ACC112 (cell line): ENCODE data around the gene NKD1.

Experiments
- H2AFZ ChIP-seq: fragments of 200-600 bp; sonication (generic); one replicate; pipeline ENCODE4 v1.6.0; 2017; ENCODE audit warnings: antibody characterized with exemption, low read length; ENCODE audit not compliant: unreplicated experiment
- H3K27ac ChIP-seq: fragments of 200-600 bp; sonication (generic); 2 replicates; pipeline ENCODE4 v1.5.1; 2014; ENCODE audit warnings: low read depth, mild to moderate bottlenecking, antibody characterized with exemption, low read length, moderate library complexity
- H3K27me3 ChIP-seq: fragments of 200-600 bp; sonication (generic); 2 replicates; pipeline ENCODE4 v1.6.1; 2014; ENCODE audit warnings: mild to moderate bottlenecking, antibody characterized with exemption, low read length, moderate library complexity, mixed read lengths; ENCODE audit not compliant: insufficient read depth
- H3K36me3 ChIP-seq: fragments of 200-600 bp; sonication (generic); 2 replicates; pipeline ENCODE4 v1.6.1; 2016; ENCODE audit warnings: mild to moderate bottlenecking, antibody characterized with exemption, low read length, moderate library complexity, mixed read lengths; ENCODE audit not compliant: insufficient read depth
- H3K4me1 ChIP-seq: fragments of 200-600 bp; sonication (generic); one replicate; pipeline ENCODE4 v1.6.1; 2016; ENCODE audit warnings: low read length, mixed read lengths; ENCODE audit not compliant: insufficient read depth, unreplicated experiment, control insufficient read depth
- H3K4me3 ChIP-seq: fragments of 200-600 bp; sonication (generic); 2 replicates; pipeline ENCODE4 v1.5.1; 2014; ENCODE audit warnings: mild to moderate bottlenecking, low read depth, low read length
- H3K79me2 ChIP-seq: fragments of 200-600 bp; sonication (generic); one replicate; pipeline ENCODE4 v1.6.0; 2016; ENCODE audit warnings: low read length; ENCODE audit not compliant: control insufficient read depth, unreplicated experiment, insufficient read depth

Gene NKD1

GRCh38 chr16:50692644-50692998 lies 144.4 kb downstream of the NKD1 start:
- Histone ChIP-seq H3K79me2 (no peaks in the 10 kb centered on the region), H3K4me1 (peaks cover 11% of the 10 kb centered on the region), H2AFZ (no peak overlapping the region), H3K27ac (no peak overlapping the region), H3K27me3 (peaks cover 36% of the 10 kb centered on the region), H3K4me3 (no peak overlapping the region), H3K36me3 (no peaks in the 10 kb centered on the region)

GRCh38 chr16:50692999-50693781 lies 145.0 kb downstream of the NKD1 start, which contains the start of gene NOD2:
TSS of gene NOD2 (plus strand) at chr16:50693606. CDS start at chr16:50699496, 5,890 bp downstream.
- Histone ChIP-seq H2AFZ (peak within 1 kb of the TSS; percentile 78), H3K27me3 (peaks cover 30% of the 10 kb centered on the region), H3K79me2 (no peaks in the 10 kb centered on the region), H3K4me3 (peak within 1 kb of the TSS; percentile 74), H3K27ac (no peak within 1 kb of the TSS), H3K4me1 (peaks cover 12% of the 10 kb centered on the region), H3K36me3 (no peaks in the 10 kb centered on the region)

- Histone ChIP-seq H3K27me3 (peaks cover 24% of the 10 kb centered on the region), H3K36me3 (no peaks in the 10 kb centered on the region), H3K27ac (no peak overlapping the region), H2AFZ (no peak overlapping the region), H3K79me2 (no peaks in the 10 kb centered on the region), H3K4me3 (no peak overlapping the region), H3K4me1 (peaks cover 12% of the 10 kb centered on the region)
These were observed 146.0 kb downstream of the NKD1 start for GRCh38 chr16:50694206-50694605.

GRCh38 chr16:50695017-50696000 lies 147.1 kb downstream of the NKD1 start:
- peaks cover 12% of the 10 kb centered on the region for H3K4me1 ChIP-seq
- H3K4me3 ChIP-seq: no peak overlapping the region
- no peaks in the 10 kb centered on the region for H3K36me3 ChIP-seq
- H3K79me2 ChIP-seq: no peaks in the 10 kb centered on the region
- H2AFZ ChIP-seq: no peak overlapping the region
- H3K27me3 ChIP-seq: peaks cover 14% of the 10 kb centered on the region
- H3K27ac ChIP-seq: no peak overlapping the region

DNA sequence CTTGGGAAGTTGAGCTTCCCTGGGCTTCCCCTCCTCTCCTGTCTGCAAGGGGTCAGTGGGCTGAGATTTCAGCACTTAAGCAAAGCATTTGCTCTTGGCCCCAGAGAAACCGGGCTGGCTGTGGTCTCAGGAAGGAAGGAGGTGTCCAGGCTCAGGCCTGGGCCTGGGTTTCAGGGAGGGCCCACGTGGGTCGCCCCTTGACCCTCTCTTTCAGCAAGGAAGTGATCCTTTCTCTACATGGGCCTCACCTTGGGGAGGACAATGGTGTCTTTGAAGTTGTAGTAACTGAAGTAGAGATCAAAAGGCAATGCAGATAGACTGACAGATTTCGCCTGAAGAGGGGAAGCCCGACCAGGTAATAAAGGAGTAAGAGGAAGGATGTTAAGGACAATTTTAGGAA lies 147.9 kb downstream of the NKD1 start:
- Histone ChIP-seq H2AFZ (no peak overlapping the region), H3K27ac (no peak overlapping the region), H3K79me2 (no peaks in the 10 kb centered on the region), H3K27me3 (peaks cover 14% of the 10 kb centered on the region), H3K36me3 (no peaks in the 10 kb centered on the region), H3K4me1 (peaks cover 12% of the 10 kb centered on the region), H3K4me3 (no peak overlapping the region)

DNA sequence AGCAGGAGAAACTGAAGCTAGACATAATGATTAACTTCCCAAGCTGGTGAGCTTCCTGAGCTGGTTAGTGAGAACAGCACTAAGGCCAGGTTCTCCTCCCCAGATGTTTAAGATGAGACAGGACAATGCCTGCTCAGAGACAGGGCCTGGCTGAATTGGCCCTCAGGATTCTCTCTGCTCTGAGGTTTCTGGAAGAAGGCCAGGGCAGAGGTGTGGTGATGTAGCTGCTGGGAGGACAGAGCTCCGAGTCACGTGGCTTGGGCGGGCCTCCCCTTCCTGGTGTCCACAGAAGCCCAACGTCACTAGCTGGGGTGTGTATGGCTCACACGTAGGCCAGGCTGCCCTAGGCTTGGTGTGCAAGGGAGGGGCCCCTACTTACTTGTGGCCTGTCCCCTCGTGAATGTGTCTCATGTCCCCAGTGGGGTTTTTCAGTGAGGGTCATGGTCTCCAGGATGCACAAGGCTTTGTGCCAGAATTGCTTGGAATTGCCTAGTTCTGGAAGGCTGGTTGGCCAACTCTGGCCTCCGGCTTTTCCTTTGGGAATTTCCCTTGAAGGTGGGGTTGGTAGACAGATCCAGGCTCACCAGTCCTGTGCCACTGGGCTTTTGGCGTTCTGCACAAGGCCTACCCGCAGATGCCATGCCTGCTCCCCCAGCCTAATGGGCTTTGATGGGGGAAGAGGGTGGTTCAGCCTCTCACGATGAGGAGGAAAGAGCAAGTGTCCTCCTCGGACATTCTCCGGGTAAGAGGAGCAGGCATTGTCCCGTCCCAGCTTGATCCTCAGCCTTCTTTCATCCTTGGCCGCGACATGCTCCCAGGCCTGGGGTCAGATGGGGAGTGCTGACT lies 148.6 kb downstream of the NKD1 start:
- H2AFZ ChIP-seq: no peak overlapping the region

DNA sequence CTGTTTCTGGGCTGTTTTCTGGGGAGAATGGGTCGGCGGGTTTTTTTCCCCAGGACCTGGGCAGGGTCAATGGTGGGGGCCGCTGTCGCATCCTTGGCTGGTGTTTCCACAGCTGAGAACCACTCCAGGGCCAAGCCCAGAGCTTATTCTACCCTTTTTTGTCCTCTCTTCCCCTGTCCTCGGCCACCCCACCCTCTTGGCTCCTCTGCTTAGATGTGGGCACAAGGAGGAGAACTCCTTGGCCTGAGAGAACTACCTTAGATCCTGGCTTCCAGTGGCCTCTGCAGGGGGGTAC lies 149.2 kb downstream of the NKD1 start:
- H3K36me3 ChIP-seq: no peaks in the 10 kb centered on the region
- H3K4me1 ChIP-seq: peaks cover 12% of the 10 kb centered on the region
- peaks cover 14% of the 10 kb centered on the region for H3K27me3 ChIP-seq
- H2AFZ ChIP-seq: peak overlapping the region; percentile 86
- no peaks in the 10 kb centered on the region for H3K79me2 ChIP-seq
- peak overlapping the region; percentile 69; the same call in 1 of the 2 replicates for H3K4me3 ChIP-seq
- H3K27ac ChIP-seq: peak overlapping the region; percentile 24; the same call in 1 of the 2 replicates

More for the DNA sequence above, 148.6 kb downstream of the NKD1 start:
- peaks cover 14% of the 10 kb centered on the region for H3K27me3 ChIP-seq
- H3K4me3 ChIP-seq: no peak overlapping the region
- H3K79me2 ChIP-seq: no peaks in the 10 kb centered on the region
- peak overlapping the region; percentile 10; the same call in 1 of the 2 replicates for H3K27ac ChIP-seq
- H3K36me3 ChIP-seq: no peaks in the 10 kb centered on the region
- H3K4me1 ChIP-seq: peaks cover 12% of the 10 kb centered on the region

GRCh38 chr16:50697881-50698767 lies 149.9 kb downstream of the NKD1 start:
- H3K4me1 ChIP-seq: peaks cover 12% of the 10 kb centered on the region

More at GRCh38 chr16:50697881-50698767, 149.9 kb downstream of the NKD1 start:
- H2AFZ ChIP-seq: peak overlapping the region; percentile 86
- H3K27ac ChIP-seq: peak overlapping the region; percentile 24; the same call in 1 of the 2 replicates
- H3K36me3 ChIP-seq: no peaks in the 10 kb centered on the region
- no peaks in the 10 kb centered on the region for H3K79me2 ChIP-seq
- peak overlapping the region; percentile 69 for H3K4me3 ChIP-seq
- peaks cover 14% of the 10 kb centered on the region for H3K27me3 ChIP-seq
